NCI-H187 (cell line): ENCODE results near the gene TMEM170A.
"Not testable (repeated sequence)": the region's sequence is repeated elsewhere in the genome, so short reads cannot be mapped to it uniquely, and the experiment has no call there.

ENCODE experiments used
- DNase-seq, 2 experiments: peaks; one replicate each; lab custom pipeline; 2025; lab: John Stamatoyannopoulos, UW

The TMEM170A gene

GRCh38 chr16:75481475-75481874 lies 17.0 kb upstream of the TMEM170A start:
- no peak for DNase-seq

- no peak for DNase-seq
Observed at GRCh38 chr16:75479421-75479990, 15.0 kb upstream of the TMEM170A start.

DNA sequence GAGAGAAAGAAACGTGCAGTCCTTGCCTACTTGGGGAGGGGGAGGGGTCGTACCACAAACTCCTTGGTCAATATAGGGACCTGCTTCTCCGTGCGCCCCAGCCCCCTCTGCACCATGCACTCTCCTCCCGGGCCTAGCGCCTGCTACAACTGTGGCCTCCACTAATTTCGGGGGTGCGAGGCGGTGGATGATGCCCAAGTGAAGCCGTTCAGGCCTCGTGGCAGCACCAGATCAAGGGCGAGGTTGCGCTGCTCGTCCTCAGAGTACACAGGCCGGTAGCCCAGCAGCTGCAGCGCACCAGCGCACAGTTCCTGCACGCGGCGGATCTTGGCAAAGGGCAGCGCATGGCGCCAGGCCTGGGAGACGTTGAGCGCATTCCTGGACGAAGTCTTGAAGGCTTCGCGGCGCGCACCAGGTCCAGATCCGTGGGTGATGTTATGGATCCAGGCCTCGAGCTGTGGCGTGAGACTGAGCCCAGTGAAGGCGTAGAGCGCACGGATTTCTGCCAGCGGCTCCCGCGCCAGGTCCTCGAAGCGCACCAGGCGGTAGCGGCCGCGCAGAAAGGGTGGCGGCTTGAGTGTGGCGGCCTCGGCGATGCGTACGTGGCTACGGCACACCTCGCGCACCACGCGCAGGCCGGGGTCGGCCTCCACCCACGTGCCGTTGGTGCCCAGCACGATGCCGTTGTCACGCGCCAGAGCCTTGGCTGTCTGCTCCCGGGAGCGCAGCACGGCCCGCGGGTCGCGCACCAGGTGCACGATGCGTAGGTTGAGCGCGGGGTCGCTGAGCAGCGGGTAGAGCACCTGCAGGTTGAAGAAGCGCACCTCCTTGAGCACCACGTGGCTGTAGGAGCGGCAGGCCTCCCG lies 14.2 kb upstream of the TMEM170A start:
- DNase-seq: no peak

GRCh38 chr16:75477680-75478473 lies 13.4 kb upstream of the TMEM170A start:
- no peak for DNase-seq

DNA sequence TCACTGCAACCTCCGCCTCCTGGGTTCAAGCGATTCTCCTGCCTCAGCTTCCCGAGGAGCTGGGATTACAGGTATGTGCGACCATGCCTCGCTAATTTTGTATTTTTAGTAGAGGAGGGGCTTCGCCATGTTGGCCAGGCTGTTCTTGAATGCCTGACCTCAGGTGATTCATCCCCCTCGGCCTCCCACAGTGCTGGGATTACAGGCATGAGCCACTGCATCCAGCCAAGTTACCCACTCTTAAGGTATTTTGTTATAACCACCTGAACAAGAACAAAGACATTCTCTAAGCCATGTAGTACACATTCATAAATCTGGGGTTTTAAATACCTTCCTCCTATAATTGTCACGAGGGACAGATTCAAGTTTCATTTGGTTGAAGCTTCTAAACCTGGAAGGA lies 12.3 kb upstream of the TMEM170A start:
- DNase-seq: no peak

- no peak for DNase-seq
Observed at GRCh38 chr16:75475420-75475847, 10.9 kb upstream of the TMEM170A start.

DNA sequence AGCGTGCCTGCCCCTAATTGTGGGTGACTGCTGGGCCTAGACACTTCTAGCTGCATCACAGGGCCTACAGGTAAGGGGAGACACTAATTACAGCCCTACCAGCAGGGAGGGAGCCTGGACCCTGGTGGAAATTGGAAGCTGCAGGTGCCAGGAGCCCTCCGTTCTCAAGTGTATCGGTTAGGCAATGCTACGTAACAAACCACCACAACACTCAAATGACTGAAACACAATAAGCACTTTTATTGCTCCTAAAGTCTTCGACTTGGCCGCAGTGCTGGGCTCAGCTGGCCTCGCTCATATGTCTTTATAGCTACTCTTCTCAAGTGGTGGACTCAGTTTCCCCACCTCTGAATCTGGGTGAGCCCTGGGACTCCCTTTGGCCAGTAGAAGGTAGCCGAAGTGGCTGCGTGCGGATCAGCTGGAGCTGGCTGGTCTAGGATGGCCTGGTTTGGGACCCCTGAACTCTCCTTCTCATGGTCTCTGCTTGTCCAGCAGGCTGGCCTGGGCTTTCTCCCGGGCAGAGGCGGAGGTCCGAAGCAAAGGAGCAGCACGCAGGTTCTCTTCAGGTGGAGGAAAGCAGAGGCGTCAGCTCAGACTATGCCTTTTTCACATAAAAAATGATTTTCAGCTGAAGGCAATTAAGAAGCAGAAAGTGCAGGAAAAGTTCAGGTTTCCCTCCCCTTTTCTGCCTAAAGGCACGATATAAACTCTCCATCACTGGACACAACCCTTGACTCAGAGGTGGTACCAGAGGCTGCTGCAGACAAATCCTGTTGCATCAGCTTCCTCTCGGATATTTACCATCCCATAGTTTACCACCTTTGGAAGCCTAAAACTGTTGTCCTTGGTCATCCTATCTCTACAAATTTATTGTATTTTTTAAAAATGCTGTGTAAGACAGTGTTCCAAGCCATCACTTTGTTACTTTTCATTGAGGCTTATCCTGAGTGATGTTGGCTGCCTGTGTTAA lies 8.7 kb upstream of the TMEM170A start:
- DNase-seq: no peak

GRCh38 chr16:75471723-75472633 lies 7.5 kb upstream of the TMEM170A start:
- DNase-seq: no peak

DNA sequence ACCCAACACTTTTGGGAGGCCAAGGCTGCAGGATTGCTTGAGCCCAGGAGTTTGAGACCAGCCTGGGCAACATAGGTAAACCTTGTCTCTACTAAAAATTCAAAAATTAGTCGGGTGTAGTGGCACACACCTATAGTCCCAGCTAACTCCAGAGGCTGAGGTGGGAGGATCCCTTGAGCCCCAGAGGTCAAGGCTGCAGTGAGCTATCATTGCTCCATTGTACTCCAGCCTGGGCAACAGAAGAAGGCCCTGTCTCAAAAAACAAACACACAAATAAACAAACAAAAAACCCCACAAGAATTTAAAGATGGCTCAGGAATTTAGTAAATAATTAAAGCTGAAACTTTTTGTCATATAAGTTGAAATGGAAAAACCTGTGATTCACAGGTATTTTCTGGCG lies 2.3 kb upstream of the TMEM170A start:
- no peak for DNase-seq

DNA sequence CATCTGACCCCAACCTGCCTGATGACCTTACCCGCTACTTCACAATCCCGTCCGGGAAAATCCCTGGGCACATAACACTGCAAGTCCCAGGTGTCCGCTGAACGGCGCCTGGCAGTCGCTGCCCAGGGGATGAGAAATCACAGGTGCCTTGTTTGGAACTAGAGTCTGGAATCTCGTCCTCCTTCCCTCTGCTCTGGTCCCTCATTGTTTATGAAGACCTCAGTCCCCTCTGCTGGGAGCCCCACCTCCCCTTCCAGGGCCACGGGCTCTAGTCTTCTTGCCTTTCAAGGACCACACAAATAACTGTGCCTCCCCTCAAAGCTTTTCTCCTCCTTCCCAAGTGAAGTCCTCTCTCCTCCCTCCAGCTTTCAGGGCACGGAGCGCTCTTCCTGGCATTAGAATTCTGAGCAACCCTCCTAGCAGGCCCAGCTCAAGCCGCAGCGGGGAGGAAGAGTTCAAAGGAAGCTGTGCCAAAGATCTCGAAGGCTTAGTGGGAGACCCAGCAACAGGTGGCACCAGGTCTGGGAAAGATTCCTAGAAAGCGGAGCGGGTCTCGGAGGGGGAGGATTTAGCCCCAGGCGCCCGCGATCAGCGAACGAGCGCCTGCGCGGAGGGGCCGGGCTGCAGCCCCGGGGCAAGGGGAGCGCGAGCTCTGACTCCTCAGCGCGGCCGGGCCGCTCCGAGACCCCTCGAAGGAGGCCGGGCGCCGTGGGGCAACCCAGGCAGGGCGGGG lies 934 bp downstream of the TMEM170A start:
- DNase-seq: not testable (repeated sequence)

DNA sequence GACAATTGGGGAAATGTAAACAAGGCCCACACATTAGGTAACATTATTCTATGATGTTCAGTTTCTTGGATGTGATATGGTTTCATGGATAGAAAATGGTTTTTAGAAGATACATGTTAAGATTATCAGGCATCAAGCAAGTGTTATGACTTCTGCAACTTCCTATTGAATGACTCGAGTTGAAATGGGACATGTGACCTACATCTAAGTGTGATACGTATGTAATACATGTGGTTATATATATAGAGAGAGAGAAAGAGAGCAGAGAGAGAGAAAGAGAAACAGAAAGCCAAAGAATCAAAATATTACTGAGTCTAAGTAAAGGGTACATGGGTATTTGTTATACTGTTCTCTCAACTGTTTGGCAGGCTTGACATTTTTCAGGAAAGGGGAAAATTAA lies 1.7 kb downstream of the TMEM170A start:
- DNase-seq: no peak

DNA sequence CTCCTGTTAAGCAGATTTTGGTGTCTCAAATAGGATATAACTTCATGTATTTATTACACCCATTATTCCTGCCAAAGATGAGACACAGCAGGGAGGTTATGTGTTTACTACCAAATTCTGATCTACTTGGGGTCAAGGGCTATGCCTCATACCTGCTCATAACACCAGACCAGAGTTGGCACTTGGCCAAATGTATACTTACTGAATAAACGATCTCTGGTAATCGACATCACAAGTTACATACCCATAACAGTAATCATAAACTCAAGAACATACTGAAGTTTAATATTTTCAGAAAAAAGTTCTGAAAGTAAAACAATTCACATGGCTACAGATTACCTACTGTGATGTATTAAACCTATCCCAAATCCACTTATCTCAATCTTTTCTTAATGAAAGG lies 2.9 kb downstream of the TMEM170A start:
- no peak for DNase-seq

- no peak for DNase-seq
Observed at GRCh38 chr16:75460446-75460845, 4.0 kb downstream of the TMEM170A start.

GRCh38 chr16:75459691-75460090 lies 4.8 kb downstream of the TMEM170A start:
- DNase-seq: no peak

- no peak for DNase-seq
Observed at GRCh38 chr16:75458439-75458838, 6.0 kb downstream of the TMEM170A start.

GRCh38 chr16:75458029-75458428 lies 6.5 kb downstream of the TMEM170A start:
- DNase-seq: no peak

DNA sequence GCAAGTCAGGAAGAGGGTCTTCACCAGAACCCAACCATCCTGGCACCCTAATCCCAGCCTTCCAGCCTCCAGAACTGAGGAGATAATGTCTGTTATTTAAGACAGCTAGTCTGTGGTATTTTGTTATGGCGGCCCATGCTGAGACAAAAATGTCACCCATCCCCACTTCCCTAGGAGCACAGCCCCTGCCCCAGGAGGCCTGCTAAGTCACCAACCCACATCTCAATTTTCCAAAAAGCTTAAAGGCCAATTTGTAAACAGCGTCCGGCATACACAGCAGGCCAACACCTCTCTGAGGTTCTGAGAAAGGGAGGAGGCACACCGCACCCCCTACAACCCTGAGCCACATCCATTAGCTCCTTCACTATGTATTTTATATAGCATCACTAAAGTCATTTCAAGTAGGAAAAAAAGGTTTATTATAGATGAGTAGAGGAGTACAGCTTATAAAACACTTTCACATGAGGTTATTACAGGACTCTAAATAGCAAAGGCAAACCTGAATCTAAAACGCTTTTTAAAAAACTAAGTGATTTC lies 6.9 kb downstream of the TMEM170A start:
- DNase-seq: no peak

GRCh38 chr16:75456971-75457370 lies 7.5 kb downstream of the TMEM170A start:
- DNase-seq: no peak

GRCh38 chr16:75456486-75456885 lies 8.0 kb downstream of the TMEM170A start:
- not testable (repeated sequence) for DNase-seq

- no peak for DNase-seq
Observed at GRCh38 chr16:75455677-75456076, 8.8 kb downstream of the TMEM170A start.
